ENCODE measurements around the gene CD4. TPM values are rescaled to one million over a fixed set of nuclear protein-coding genes. Genes with fewer than 3 reads are reported as not detected.

Gene CD4
- total and polyA plus RNA-seq, 2 donors (not counting 3 experiments of a cell fraction or from before 2014, with no cell fraction given): not detected

DNA sequence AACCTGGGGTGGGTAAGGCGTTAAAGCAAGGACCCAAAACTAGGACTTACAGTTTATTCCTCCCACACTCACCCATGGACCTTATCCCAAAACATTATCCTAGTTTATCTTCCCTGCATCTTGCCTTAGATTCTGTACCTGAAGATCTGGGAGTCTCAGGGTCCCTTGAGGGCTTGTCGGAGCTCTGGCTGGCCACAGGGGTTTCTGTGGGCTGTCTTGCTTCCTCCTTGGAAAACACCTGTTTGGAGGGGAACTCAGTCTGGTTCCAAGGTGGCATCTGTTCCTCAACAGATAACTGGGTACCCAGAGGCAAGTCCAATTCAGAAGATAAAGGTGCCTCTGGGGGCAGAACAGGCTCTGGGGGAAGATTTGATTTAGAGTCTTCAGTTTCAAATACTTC lies 60.1 kb downstream of the CD4 start:
- Histone ChIP-seq H3K79me2 (ENCODE audit: control insufficient read depth, insufficient read depth, low read length) (peaks cover 37% of the 10 kb centered on the region), H3K9me3 (replicated peaks; ENCODE audit: control insufficient read depth, insufficient read depth, low read length) (no peaks in the 10 kb centered on the region), H3K9me1 (replicated peaks; ENCODE audit: control insufficient read depth, extremely low read depth, insufficient read depth, low read length) (no peaks in the 10 kb centered on the region), H3K4me3 (replicated peaks in 1 of 3; ENCODE audit: insufficient read depth in 1 of 3, low read depth in 1 of 3, low read length in 3 of 3) (no peak overlapping the region), H3K27ac (ENCODE audit: insufficient read depth, low read depth, low read length) (no peak overlapping the region), H3K4me1 (ENCODE audit: control insufficient read depth, extremely low read depth, insufficient read depth, low read length) (peaks cover 24% of the 10 kb centered on the region), H3K4me2 (ENCODE audit: insufficient read depth, low read length) (no peak overlapping the region), H4K20me1 (replicated peaks; ENCODE audit: control insufficient read depth, extremely low read depth, insufficient read depth, low read length) (no peaks in the 10 kb centered on the region), H2AFZ (ENCODE audit: low read depth, low read length) (no peak overlapping the region), H3K36me3 (ENCODE audit: control insufficient read depth in 2 of 2, extremely low read depth in 1 of 2, insufficient read depth in 2 of 2, low read length in 2 of 2) (peaks cover 9 to 28% of the 10 kb centered on the region in 2 experiments), H3K9ac (replicated peaks; ENCODE audit: extremely low read depth, insufficient read depth, low read length) (no peak overlapping the region), H3K27me3 (ENCODE audit: control insufficient read depth in 2 of 2, insufficient read depth in 2 of 2, low read length in 2 of 2) (no peaks in the 10 kb centered on the region)
- POLR2A ChIA-PET: no interaction called here
- CTCF ChIA-PET: interaction anchor here (1.8 kb wide), 1 partner anchor 13 kb away, joined by 3 read pairs; no protein-coding TSS in a partner anchor
- dilution Hi-C loops (cut with MboI; ENCODE audit: extremely low pct_ligation_motif_present, low sequenced_read_pairs) (no loop called here), intact Hi-C loops (cut with micrococcal nuclease) (no loop called here)
- DNase-seq (ENCODE audit: low read depth, low spot score) (no peak), FAIRE-seq (no peak)
- TF ChIP-seq GATA2 (IDR thresholded peaks at IDR 0.05; ENCODE audit: insufficient read depth, insufficient read length, low read depth, low read length) (no peak), EZH2 (IDR thresholded peaks at IDR 0.05; ENCODE audit: borderline replicate concordance, low read depth, low read length, severe bottlenecking) (no peak), POLR2AphosphoS5 (IDR thresholded peaks at IDR 0.05; ENCODE audit: insufficient read depth, low read depth, low read length) (no peak), JUN (IDR thresholded peaks at IDR 0.05; ENCODE audit: borderline replicate concordance, insufficient read depth, insufficient read length, low read depth) (no peak), POLR2A (IDR thresholded peaks at IDR 0.05; ENCODE audit: low read depth, low read length) (no peak), FOS (IDR thresholded peaks at IDR 0.05; ENCODE audit: borderline replicate concordance, insufficient read depth, low read length) (no peak), MYC (IDR thresholded peaks at IDR 0.05; ENCODE audit: low read depth, low read length) (no peak)
- TF ChIP-seq, protein P1, sequence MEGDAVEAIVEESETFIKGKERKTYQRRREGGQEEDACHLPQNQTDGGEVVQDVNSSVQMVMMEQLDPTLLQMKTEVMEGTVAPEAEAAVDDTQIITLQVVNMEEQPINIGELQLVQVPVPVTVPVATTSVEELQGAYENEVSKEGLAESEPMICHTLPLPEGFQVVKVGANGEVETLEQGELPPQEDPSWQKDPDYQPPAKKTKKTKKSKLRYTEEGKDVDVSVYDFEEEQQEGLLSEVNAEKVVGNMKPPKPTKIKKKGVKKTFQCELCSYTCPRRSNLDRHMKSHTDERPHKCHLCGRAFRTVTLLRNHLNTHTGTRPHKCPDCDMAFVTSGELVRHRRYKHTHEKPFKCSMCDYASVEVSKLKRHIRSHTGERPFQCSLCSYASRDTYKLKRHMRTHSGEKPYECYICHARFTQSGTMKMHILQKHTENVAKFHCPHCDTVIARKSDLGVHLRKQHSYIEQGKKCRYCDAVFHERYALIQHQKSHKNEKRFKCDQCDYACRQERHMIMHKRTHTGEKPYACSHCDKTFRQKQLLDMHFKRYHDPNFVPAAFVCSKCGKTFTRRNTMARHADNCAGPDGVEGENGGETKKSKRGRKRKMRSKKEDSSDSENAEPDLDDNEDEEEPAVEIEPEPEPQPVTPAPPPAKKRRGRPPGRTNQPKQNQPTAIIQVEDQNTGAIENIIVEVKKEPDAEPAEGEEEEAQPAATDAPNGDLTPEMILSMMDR (IDR thresholded peaks at IDR 0.05; ENCODE audit: extremely low read depth in 1 of 2, insufficient read depth in 1 of 2, low read depth in 1 of 2, low read length in 2 of 2): no peak
- TF ChIP-seq, protein P2, sequence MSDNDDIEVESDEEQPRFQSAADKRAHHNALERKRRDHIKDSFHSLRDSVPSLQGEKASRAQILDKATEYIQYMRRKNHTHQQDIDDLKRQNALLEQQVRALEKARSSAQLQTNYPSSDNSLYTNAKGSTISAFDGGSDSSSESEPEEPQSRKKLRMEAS (IDR thresholded peaks at IDR 0.05; ENCODE audit: insufficient read depth, insufficient read length): no peak
- BruUV-seq (replicated peaks): no TSS peak
